HUES48 (cell line): ENCODE results near the gene QSOX1.

Source experiments
- H3K27ac ChIP-seq: one replicate; pipeline ENCODE4 v1.7.0; 2013; ENCODE audit warnings: low read depth, low read length, inconsistent platforms
- H3K27me3 ChIP-seq: 2 replicates; pipeline ENCODE4 v1.6.1; 2013; ENCODE audit warnings: mild to moderate bottlenecking, low read length; ENCODE audit not compliant: control insufficient read depth, insufficient read depth
- H3K36me3 ChIP-seq: 2 replicates; pipeline ENCODE4 v1.6.1; 2013; ENCODE audit warnings: low read length; ENCODE audit not compliant: control insufficient read depth, insufficient read depth
- H3K4me1 ChIP-seq: 2 replicates; pipeline ENCODE4 v1.6.1; 2013; ENCODE audit warnings: mild to moderate bottlenecking, low read length; ENCODE audit not compliant: control insufficient read depth, insufficient read depth
- H3K4me3 ChIP-seq: 2 replicates; pipeline ENCODE4 v1.5.1; 2013; ENCODE audit warnings: mild to moderate bottlenecking, low read depth, low read length
- H3K9ac ChIP-seq: 2 replicates; pipeline ENCODE4 v1.6.1; 2013; ENCODE audit warnings: mild to moderate bottlenecking, low read depth, low read length, moderate library complexity
- H3K9me3 ChIP-seq: 2 replicates; pipeline ENCODE4 v1.6.1; 2013; ENCODE audit warnings: low read length; ENCODE audit not compliant: control insufficient read depth, insufficient read depth

The QSOX1 gene

DNA sequence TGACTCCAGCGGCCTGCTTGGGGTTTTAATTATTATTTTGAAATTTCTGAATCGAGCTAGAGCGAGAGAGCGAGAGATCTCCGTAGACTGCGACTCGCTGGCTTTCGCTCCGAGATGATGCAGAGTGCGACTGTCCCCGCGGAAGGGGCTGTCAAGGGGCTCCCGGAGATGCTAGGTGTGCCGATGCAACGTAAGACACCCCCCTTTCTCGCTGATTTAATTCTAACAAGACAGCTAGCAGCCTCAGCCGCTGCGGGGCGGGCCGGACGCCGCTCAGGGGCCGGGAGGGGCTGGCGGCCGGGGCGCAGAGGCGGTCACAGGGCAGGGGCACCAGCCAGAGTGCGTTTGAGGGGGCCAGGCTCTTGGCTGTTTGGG, 75.7 kb downstream of the QSOX1 start:
- Histone ChIP-seq H3K4me3 (peak overlapping the region; percentile 70), H3K9me3 (no peaks in the 10 kb centered on the region; the same call in 1 of the 2 replicates), H3K9ac (peak overlapping the region; percentile 69), H3K27me3 (peaks cover 91% of the 10 kb centered on the region), H3K36me3 (no peaks in the 10 kb centered on the region), H3K27ac (peak overlapping the region; percentile 60), H3K4me1 (peaks cover 34% of the 10 kb centered on the region)

DNA sequence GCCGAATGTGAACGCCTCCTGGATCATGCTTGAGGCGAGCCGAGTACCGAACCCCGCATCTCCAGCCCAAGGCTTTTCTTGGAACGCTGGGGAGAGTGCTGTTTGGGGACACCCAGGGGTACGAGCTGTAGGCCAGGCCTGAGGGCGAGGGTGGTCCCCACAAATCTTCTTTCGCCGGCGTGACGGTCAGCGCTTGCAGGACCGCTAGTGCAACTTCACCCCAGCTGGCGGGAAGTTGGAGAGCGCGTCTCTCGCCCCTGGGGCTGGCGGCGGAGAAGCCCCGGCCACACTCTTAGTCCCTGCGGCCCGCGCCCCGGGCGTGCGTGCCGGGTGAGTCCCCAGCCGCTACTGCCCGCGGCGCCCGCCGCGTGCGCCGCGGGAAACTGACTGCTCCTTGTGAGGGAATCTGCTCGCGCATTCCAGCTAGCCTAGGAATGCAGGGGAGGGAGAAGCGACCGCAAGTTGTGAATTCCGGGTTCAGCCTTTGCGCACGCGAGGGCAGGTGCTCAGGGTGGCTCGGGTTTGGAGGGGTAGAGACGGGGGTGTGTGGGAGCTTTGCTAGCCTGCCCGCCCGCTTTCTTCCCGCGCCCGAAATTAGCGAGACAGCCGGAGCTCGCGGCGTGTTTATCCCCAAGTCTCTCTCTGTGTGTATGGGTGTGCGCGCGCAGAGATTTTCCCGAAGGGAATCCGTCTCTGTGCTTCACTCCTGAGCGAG, 76.3 kb downstream of the QSOX1 start:
- H3K9ac ChIP-seq: peak overlapping the region; percentile 69
- H3K4me1 ChIP-seq: peaks cover 39% of the 10 kb centered on the region
- no peaks in the 10 kb centered on the region for H3K36me3 ChIP-seq
- no peaks in the 10 kb centered on the region; the same call in 1 of the 2 replicates for H3K9me3 ChIP-seq
- H3K27me3 ChIP-seq: peaks cover 91% of the 10 kb centered on the region
- peak overlapping the region; percentile 70 for H3K4me3 ChIP-seq
- H3K27ac ChIP-seq: peak overlapping the region; percentile 60

DNA sequence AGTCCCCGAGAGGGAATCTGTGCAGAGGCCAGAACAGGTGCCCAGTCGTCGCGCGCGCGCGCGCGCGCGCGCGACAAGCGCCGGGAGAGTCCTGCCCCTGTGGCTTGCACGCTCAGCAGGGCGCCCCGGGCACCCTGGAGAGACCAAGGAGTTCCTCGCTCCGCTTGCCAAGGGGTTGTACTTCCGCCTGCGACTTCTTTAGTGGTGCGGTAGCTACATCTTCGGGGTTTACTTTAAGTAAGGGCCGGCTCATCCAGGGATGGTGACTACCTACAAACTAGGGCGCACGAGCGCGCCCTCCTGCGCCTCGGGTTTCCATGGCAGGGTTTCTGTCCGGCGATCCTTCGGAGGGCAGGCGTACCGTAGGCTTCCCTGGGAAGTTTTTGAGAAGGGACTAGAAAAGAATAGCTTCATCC, 76.8 kb downstream of the QSOX1 start:
- Histone ChIP-seq H3K27ac (no peak overlapping the region), H3K4me3 (peak overlapping the region; percentile 70), H3K36me3 (no peaks in the 10 kb centered on the region), H3K4me1 (peaks cover 45% of the 10 kb centered on the region), H3K27me3 (peaks cover 91% of the 10 kb centered on the region), H3K9ac (no peak overlapping the region), H3K9me3 (no peaks in the 10 kb centered on the region; the same call in 1 of the 2 replicates)

DNA sequence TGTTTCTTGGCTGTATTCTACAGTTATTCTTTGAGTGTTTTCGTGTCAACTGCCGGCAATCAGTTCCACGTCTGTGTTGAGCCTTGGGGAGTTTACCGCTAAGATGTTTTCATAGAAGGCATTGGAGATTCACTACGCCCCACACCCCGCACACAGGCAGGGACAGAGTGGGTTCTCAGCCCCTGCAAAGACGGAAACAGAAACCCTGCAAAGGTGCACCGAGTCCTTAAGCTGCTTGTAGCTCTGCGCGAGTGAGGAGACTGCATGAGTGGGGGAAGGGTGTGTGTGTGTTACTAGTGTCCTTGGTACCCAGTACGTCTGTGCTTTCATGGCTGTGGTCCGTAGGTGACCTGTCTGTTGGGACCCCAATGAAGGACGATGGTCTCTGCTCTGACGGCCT, 77.3 kb downstream of the QSOX1 start:
- Histone ChIP-seq H3K4me3 (peak overlapping the region; percentile 70), H3K9me3 (no peaks in the 10 kb centered on the region; the same call in 1 of the 2 replicates), H3K36me3 (no peaks in the 10 kb centered on the region), H3K4me1 (peaks cover 49% of the 10 kb centered on the region), H3K9ac (no peak overlapping the region), H3K27ac (no peak overlapping the region), H3K27me3 (peaks cover 91% of the 10 kb centered on the region)

DNA sequence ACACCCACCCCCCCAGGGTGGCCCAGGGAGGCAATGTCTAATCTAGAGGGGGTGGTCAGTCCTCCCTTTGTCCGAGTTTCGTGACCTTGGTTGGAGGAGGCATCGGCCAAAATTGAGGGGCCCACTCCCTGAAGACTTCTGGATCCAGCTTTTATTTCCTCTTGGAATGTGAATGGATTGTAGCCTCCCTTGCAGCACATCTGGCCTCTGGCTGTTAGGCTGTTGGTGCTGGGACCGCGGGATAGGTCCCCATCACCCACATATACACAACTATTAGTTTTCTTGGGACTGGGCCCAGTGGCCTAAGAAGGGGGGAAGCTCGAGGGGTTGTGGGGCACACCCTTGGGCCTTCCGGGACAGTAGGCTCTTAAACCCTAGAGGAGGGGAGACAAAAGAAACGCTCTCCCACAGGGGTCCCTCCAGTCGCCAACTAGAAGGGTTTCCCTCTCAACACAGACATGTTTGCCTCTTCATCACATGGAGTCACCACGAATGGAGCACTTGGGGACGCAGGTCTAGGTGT, 77.9 kb downstream of the QSOX1 start:
- Histone ChIP-seq H3K4me3 (peak overlapping the region; percentile 70), H3K9me3 (no peaks in the 10 kb centered on the region; the same call in 1 of the 2 replicates)

DNA sequence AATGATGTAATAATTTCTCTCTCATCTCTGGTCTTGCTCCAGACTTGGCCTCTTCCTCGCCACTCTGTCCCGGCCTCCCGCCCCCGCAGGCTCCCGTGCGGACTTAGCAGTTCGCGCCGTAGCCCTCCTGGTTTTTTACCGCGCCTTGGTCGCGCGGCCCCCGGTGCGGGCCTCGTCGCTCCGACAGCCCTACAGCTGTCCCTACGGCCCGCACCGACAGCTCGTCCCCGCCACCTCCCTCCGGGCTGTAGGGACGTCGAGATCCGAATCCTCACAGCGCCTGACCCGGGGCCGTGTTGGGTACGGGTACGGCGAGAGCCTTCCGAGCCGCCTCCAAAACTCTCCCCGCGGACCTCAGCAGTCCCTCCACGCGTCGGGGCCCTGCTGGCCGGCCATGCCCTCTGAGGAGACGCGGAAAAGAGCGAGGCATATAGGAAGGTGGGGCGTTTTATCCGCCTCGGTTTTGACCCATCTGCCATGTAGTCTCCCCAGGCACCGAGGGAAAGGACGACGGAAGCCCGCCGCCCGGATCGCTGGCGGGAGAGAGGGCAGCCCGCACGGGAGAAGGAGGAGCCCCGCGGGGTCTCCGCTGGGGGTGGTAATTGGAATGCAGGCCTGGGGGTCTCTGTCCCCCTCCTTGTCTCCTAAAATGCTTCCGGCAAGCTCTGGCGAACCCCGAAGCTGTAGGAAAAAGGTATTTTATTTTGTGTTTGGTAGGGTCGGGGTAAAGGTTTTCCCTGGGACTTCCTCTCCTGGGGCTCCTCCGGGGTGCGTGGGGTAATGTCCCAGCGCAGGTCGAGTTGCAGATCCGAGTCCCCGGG, 78.7 kb downstream of the QSOX1 start:
- Histone ChIP-seq H3K4me3 (peak overlapping the region; percentile 70), H3K36me3 (no peaks in the 10 kb centered on the region), H3K9ac (no peak overlapping the region), H3K4me1 (peaks cover 54% of the 10 kb centered on the region), H3K27me3 (peaks cover 91% of the 10 kb centered on the region), H3K27ac (no peak overlapping the region), H3K9me3 (no peaks in the 10 kb centered on the region; the same call in 1 of the 2 replicates)

More for the DNA sequence above, 77.9 kb downstream of the QSOX1 start:
- Histone ChIP-seq H3K36me3 (no peaks in the 10 kb centered on the region), H3K27me3 (peaks cover 91% of the 10 kb centered on the region), H3K9ac (no peak overlapping the region), H3K4me1 (peaks cover 53% of the 10 kb centered on the region), H3K27ac (no peak overlapping the region)

DNA sequence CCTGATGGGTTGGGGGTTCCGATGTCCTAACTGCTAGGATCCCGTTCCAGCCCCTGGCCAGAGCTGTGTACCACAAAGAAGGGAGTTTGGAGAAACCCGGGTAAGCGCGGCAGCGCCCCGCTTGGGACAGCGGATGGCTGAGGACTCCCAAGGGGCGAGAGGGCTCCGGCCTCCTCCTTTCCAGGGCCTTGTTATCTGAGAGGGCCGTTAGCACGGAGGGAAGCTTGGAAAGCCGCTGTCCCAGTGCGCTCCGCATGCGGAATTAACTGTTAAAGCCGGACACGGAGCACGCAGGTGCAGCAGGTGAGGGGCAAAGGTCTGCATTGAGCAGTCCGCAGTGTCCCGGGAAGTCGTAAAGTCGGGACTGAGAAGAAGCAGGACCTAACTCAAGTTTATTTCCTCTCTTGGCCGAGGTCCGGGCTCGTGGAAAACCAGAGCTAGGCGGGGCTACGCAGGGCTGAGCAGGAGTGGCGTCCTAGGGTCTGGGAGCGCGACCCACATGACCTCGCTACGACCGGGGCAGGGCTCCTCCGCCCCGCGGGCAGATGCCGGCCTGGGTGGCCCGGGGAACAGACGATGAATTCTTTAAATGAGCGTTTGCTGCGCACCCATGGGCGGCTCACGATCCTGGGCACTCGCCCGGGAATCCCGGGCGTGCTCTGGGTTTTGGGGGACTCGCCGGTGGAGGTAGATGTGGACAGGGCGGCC, 79.9 kb downstream of the QSOX1 start:
- Histone ChIP-seq H3K36me3 (no peaks in the 10 kb centered on the region), H3K27me3 (peaks cover 85% of the 10 kb centered on the region), H3K27ac (no peak overlapping the region), H3K9me3 (no peaks in the 10 kb centered on the region), H3K9ac (0 out of 2 replicates have a peak overlapping the region, but pooled peaks have one; percentile 0), H3K4me3 (peak overlapping the region; percentile 56), H3K4me1 (peaks cover 66% of the 10 kb centered on the region)

DNA sequence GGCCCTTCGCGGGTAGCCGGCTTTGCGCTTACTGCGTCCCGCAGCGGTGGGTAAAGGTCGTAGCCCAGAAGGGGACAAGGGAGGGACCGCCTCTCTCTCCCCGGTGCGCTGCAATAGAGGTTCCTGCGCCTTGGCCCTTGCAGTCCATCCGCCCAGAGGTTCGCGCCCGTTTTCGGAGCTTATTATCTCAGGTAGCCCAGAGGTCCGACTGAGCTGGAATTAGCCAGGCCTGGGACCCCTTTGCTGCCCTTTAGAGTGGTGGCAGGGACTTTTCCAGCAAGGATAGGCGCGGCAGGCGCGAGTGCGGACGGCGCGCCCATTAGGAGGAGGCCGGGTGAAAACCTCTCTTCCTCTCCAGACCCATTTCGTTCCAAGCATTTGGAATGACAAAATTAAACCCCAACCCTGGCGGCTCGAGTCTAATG, 80.4 kb downstream of the QSOX1 start:
- Histone ChIP-seq H3K4me1 (peaks cover 71% of the 10 kb centered on the region), H3K9ac (0 out of 2 replicates have a peak overlapping the region, but pooled peaks have one; percentile 0), H3K27me3 (peaks cover 85% of the 10 kb centered on the region), H3K4me3 (peak overlapping the region; percentile 56), H3K36me3 (no peaks in the 10 kb centered on the region), H3K27ac (no peak overlapping the region), H3K9me3 (no peaks in the 10 kb centered on the region)

DNA sequence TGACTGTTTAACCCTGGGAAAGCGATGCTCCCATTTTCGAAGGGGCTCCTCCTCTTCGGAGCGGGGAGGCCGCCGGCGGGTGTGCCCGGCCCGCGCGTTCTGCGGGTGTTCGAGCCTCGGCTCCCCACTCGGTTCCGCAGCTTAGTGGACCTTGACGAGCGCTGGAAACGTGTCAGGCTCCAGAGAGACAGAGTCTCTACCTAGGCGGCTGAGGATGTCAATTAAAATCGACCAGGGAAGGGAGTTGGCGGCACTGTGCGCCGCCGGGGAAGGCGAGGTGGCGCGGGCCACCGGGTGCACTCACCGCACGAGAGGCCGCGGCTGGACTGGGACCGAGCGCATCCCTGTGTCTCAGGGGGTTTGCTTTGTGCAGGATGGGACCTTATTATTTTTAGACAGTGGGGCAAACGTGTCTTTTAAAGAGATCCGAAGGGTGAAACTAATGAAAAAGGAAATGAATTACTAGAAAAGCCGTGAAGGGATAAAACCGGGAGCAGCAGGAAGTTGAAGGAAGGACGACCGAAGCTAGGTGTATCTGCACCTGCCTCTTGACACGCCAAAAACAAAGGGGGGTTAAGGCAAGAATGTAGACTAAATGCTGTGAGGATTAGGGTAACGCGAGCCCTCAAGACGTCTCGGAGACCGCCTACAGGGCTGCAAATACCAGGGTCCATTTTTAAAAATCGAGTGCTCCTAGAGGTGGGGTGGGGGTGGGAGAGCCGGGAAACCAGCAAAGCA, 81.0 kb downstream of the QSOX1 start:
- H3K4me3 ChIP-seq: peak overlapping the region; percentile 56
- no peak overlapping the region for H3K27ac ChIP-seq
- H3K27me3 ChIP-seq: peaks cover 81% of the 10 kb centered on the region
- H3K36me3 ChIP-seq: no peaks in the 10 kb centered on the region
- H3K9ac ChIP-seq: peak overlapping the region; percentile 13; the same call in 1 of the 2 replicates
- H3K4me1 ChIP-seq: peaks cover 77% of the 10 kb centered on the region
- no peaks in the 10 kb centered on the region for H3K9me3 ChIP-seq
